Muscle of back (tissue), 11 donors: Measurements from ENCODE around the gene BNC2. TPM values are rescaled to one million over a fixed set of nuclear protein-coding genes. Genes with fewer than 3 reads are reported as not detected.

Experiments
- DNase-seq, 3 donors: peaks; one replicate each; pipeline versions ENCODE4 v3.0.0 to v3.0.0-alpha.2; 2013
- polyA plus RNA-seq, 10 donors: library from polyadenylated mRNA; unstranded; fragments of 120-200 nt; gene quantifications; one replicate each; pipeline ENCODE4 v1.2.1, GENCODE V29; 2013; ENCODE audit not compliant: insufficient read length in 10 of 10

Gene BNC2
- polyA plus RNA-seq, 10 donors: 6.1 to 11.8 (median 7.5) TPM

- DNase-seq: no peak
Observed at GRCh38 chr9:16426716-16427115, 443.8 kb downstream of the BNC2 start.

DNA sequence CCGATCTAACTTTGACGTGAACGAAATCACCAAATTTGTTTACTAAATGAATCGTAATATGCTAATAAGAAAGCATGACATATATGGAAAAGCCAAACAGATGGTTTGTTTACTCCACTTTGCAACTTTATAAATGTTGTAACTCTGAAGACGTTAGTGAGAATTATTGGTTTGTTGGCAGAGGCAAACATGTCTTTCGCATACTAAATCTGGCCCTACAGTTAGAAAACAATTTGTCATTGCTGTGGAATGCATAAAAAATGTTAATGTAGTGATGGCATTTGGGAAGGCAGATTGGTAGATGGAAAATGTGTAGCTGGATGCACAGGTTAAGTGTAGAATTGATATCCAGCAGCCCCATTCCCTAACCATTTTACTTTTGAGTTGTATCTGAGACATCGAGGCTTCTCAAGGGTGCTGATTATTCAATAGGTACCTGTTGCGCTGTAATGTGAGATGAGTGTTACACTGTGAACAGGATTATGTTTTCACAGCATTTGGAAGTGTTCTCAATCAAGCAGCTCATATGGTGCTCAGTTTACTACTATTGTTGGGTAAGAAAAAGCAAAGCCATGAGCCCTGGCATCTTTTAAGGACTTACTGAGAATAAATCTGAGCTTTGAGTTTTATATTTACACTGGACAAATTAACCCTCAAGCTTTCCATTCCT lies 444.8 kb downstream of the BNC2 start:
- DNase-seq: peak in 2 of 3 donors; percentile 42

DNA sequence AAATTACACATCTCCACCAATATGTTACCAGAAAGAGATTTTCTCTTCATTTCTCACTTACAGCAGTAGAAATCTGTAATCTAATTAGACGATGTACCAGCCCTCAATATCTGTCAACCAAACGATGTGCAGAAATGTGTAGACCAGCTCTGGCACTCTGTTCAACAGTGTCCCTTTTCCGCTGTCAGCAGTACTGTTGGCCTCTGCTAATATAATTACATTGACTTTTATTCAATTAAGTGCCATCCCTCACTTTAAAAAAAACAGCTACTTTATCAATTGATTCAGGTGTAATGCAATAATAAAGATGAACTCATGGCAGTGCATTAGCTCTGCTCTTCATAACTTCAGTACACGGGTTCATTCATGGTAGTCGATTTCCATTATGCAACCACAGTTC lies 448.4 kb downstream of the BNC2 start:
- DNase-seq: no peak

DNA sequence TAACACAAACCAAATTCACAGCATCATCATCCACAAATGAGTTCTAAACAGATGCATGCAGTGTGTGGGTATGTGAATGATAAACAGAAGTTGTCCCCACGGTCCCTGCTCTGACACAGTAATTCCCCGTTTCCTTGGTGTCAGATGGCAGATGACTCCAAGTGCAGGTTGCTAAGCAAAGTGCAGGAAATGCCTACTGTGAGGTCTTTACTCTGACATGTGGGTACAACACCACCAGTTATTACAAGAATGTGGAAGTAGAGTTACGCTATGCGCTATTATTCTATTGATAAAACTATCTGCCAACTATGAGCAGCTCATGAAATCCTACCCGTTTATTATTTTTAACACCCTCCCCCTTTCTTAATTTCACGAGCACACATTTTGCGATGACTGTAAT lies 448.9 kb downstream of the BNC2 start:
- DNase-seq: no peak

- no peak for DNase-seq
Observed at GRCh38 chr9:16419124-16419523, 451.3 kb downstream of the BNC2 start.

DNA sequence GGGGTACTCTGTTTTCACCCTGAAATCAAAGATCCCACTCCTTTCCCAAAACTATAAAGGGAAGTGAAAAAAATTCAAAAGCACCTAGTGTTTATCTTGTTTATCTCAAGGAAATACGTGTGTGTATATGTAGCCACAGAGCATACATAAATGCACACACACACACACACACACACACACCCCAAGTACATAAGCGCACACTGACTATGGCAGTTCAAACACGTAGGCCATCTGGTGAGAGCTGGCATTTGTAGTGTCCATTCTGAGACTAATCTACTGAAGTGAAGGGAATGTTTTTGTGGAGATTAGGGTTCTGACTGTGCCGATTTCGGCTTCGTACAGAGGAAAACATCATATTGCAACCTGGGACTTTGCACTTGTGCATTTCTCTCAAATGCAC lies 451.7 kb downstream of the BNC2 start:
- no peak for DNase-seq

GRCh38 chr9:16417749-16418148 lies 452.7 kb downstream of the BNC2 start:
- DNase-seq: no peak

- DNase-seq: peak; percentile 53 to 70 (median 60)
Observed at GRCh38 chr9:16417161-16417560, 453.3 kb downstream of the BNC2 start.

- no peak for DNase-seq
Observed at GRCh38 chr9:16414451-16414850, 456.0 kb downstream of the BNC2 start.

- peak in 1 of 3 donors; percentile 65 for DNase-seq
Observed at GRCh38 chr9:16413509-16414016, 456.9 kb downstream of the BNC2 start.

GRCh38 chr9:16412740-16413139 lies 457.7 kb downstream of the BNC2 start:
- DNase-seq: no peak

DNA sequence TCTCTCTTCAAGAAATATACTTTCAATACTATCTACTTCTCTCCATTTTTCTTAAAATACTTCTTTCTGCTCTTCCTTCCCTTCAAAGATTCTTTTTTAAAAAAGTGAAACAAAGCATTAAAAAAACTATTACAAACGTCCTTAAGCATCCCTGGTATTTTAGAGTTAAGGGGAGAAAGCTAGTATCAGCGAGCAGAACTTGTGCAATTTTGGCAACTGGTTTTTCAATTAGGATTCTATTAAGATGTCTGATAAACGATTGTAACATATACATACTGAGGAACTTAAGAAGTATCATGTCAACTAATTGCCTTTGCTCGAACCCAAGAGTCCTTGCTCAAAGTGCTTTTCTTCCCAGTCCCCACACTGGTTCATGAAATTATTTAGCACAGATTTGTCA lies 459.2 kb downstream of the BNC2 start:
- no peak for DNase-seq

DNA sequence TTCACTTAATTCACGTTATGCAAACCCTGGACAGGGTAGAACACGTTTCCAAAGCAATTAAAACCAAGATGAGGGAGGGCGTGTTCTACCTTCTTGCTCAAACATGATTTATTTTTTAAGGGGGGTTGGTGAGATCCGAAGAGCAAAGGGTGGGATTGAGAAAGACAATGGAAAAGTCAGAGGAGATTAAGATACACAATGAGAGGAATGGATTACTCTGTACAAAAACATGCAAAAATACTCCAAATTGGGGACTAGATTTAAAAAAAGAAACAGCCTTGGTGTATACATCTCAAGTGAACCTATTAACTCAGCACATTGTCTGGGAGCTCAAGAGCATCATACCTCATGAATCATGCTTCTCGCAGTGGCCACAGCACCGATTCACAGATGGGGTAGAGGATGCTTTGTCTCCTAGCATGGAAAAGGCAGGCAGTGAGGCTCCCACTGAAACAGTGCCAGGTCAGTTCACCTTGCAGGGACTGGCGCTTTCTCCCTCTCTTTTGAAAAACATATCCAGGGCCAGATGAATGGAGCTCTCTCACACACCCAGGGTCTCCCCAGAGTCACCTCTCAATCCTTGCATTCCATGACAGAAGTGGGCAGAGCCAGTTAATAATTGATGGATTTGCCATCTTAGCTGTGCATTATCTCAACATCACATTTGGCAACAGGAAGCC lies 459.7 kb downstream of the BNC2 start:
- DNase-seq: no peak

GRCh38 chr9:16407617-16408016 lies 462.9 kb downstream of the BNC2 start:
- DNase-seq: no peak

GRCh38 chr9:16406526-16407225 lies 463.8 kb downstream of the BNC2 start:
- no peak for DNase-seq

DNA sequence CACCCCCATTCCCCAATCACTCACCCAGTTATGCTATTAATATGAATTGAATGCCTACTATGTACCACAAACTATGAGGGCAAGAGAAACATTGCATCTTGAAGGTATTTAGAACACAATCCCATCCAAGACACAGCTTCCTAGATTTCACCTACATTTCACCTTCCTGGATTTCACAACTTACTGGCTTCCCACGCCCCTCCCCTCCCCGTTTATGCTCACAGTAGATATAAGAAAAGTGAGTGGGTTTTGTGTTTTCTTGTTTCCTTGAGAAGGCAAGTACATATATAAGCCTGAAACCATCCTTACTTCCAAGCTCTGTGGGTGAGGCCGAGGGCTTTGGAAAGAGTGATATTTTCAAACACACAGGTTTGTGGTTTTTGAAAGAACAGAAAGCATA lies 465.0 kb downstream of the BNC2 start:
- DNase-seq: no peak

- no peak for DNase-seq
Observed at GRCh38 chr9:16401701-16402100, 468.8 kb downstream of the BNC2 start.

DNA sequence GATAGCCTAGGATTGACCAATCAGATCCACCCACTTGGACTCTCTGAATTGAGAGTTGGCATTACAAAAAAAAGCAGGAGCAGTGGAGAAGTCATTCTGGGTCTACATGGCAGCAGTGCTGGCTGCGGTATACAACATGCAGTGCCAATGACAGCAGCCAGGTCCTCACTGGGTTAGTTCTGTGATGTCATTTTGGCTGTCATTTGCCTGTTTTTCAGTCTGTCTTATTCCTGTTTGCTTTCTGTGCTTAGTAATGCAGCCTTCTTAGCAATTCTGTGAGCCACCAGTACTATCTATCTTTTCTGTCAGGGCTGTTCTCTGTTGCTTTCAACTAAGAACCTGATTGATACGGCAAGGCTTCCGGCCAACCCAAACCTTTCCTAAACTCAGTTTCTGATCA lies 471.8 kb downstream of the BNC2 start:
- DNase-seq: no peak

- DNase-seq: no peak
Observed at GRCh38 chr9:16396389-16396788, 474.1 kb downstream of the BNC2 start.

GRCh38 chr9:16391369-16391768 lies 479.1 kb downstream of the BNC2 start:
- DNase-seq: no peak

- no peak for DNase-seq
Observed at GRCh38 chr9:16387382-16387781, 483.1 kb downstream of the BNC2 start.

- no peak for DNase-seq
Observed at GRCh38 chr9:16386827-16387077, 483.7 kb downstream of the BNC2 start.
